ENCODE measurements around the gene IGF2BP1.
"Not testable (repeated sequence)": the region's sequence is repeated elsewhere in the genome, so short reads cannot be mapped to it uniquely, and the experiment has no call there.

IGF2BP1 gene

GRCh38 chr17:49021095-49021767 lies 24.0 kb downstream of the IGF2BP1 start:
- DNase-seq = no peak

GRCh38 chr17:49021768-49022103 lies 24.6 kb downstream of the IGF2BP1 start:
- DNase-seq = no peak

DNA sequence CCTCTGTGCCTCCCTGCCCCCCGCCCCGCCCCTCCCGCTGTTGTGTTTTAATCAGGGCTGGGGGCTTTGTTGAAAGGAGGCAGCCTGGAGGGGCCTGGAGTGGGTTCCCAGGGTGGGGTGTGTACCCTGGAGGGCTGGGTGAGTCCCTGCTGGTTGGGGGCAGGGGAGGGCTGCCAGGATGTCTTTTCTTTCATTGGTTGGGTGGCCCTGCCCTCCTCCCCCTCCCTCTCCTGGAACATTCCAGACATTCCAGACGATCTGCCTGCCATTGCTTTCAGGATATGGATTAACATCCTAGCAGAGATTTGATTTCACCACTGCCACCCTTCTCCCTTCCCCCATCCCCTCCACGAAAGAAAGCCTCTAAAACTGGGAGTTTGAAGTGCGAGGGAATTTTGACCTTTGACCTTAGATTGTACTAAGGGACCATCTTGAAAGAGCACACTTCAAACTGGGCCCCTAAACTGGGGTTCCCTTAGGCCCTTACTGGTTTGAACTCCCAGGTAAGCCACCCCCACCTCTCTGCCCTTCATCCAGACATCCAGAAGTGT lies 25.3 kb downstream of the IGF2BP1 start:
- no peak for DNase-seq

- no peak for DNase-seq
Observed at GRCh38 chr17:49024523-49024922, 27.3 kb downstream of the IGF2BP1 start.

- not testable (repeated sequence) for DNase-seq
Observed at GRCh38 chr17:49026447-49026846, 29.3 kb downstream of the IGF2BP1 start.

DNA sequence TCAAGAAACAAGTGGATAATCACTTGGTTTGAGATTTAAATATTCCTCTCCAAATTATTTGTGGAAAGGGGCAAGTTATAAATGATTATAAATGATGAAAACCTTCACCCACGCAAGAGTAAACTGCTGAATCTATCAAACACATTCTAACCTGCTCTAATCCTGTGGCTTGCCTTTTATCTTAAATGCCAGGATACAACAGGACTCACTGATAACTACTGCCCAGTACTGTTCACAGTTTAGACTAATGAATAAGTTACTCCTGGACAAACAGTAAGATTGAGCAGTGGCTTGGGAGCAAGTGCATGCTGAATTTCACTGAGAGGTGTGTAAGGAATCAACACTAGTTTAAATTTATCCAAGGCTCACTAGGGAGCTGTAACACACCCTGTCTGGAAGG lies 31.1 kb downstream of the IGF2BP1 start:
- no peak for DNase-seq

GRCh38 chr17:49029801-49030200 lies 32.6 kb downstream of the IGF2BP1 start:
- DNase-seq = no peak

- peak; percentile 55 for DNase-seq
Observed at GRCh38 chr17:49031965-49032928, 35.1 kb downstream of the IGF2BP1 start.

DNA sequence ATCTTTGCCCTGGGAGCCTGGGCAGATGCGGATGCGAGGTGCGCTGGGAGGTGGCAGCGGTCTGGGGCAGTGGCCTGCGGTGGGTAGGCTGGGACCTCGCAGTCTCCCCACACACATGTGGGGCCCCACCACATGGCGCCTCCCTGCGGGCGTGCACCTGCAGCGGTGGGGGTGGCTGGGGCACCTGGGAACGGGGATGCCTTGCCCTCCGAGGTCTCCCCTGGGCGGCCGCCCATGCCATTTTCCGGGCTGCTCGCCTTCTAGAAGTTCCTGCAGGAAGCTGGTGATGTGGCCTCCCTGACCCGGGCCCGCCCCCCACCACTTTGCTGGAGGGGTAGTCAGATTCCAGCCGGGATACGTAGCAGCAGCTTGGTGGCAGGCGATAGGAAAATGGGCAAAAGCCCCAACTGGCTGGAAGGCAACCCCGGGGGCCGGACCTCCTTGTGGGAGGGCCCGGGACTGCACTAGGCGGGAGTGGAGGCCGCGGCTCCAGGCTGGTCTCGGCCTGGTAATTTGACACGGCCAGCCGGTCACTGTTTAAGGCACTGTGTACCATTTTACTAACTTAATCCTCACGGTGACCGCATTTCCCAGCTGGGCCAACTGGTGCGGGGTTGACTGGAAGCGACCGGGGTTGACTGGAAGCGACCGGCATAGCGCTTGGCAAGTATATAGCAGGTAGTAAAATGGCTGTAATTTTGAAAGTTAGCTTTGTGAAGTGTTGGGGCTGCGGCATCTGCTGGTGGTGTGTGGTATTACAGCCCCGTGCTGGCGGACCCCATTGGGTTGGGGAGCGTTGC lies 38.5 kb downstream of the IGF2BP1 start:
- peak; percentile 15 for DNase-seq

DNA sequence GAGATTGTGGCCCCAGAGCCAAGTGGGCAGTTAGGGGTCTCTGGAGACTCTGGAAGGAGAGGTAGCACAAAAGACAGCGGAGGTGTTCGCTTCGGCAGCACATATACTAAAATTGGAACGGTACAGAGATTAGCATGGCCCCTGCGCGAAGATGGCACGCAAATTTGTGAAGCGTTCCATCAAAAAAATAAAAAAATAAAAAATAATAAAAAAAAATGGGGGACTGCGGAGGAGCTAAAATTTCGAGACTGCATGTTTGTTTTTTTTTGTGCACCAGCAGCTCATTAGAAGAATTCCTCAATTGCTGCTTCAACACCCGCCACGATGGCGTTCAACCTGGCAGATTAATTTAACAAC lies 39.1 kb downstream of the IGF2BP1 start:
- DNase-seq = no peak

DNA sequence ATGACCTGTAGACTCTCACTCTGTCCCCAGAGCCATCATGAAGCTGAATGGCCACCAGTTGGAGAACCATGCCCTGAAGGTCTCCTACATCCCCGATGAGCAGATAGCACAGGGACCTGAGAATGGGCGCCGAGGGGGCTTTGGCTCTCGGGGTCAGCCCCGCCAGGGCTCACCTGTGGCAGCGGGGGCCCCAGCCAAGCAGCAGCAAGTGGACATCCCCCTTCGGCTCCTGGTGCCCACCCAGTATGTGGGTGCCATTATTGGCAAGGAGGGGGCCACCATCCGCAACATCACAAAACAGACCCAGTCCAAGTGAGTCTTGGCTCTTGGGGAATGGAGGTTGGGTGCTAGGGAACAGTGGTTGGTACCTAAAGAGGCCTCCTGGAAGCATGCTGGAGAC lies 41.0 kb downstream of the IGF2BP1 start:
- no peak for DNase-seq

DNA sequence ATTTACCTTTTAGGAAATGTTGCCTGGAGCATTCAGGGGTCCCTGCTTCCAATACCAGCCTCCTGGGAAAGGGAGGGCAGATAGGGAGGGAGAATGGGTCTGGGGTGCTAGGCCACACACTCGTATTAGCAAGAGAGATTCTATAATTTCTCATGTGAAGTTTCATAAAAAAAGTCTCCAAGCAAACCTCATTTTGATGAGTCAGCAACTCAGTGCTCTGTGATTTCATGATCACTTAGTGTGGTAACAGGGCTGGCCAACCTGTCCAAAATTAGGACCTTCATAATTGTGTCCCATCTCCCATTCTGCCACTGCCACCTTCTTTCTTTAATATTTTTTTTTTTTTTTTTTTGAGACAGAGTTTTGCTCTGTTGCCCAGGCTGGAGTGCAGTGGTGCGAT lies 41.4 kb downstream of the IGF2BP1 start:
- DNase-seq = no peak

DNA sequence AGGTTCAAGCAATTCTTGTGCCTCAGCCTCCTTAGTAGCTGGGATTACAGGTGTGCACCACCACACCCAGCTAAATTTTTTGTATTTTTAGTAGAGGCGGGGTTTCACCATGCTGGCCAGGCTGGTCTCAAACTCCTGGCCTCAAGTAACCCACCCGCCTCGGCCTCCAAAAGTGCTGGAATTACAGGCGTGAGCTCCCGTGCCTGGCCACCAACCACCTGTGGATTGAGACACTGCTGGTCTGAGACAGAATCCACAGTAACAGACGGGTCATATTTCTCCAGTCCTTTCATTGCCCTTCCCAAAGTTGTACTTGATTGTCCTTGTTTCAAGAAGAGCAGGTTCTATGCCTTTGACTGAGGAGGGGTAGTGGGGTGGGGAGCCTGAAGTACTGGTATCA lies 42.3 kb downstream of the IGF2BP1 start:
- DNase-seq = not testable (repeated sequence)

DNA sequence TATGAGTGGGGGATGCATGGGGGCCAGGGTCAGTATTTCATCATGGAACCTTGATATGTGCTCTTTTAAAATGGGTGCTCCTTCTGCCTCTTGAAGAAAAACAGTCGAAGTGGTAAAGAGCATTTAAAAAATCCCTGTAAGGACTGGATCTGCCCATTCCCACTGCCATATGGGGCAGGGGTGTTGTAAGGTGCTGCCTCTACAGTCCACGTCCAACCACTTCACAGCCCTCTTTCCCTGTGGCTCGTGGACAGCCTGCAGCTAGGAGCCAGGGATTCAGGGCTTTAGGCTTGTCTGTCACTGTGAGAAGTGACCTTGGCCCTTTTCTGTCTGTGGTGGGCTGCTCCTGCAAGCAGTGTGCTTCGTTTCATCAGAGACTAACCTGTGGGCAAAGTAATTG lies 44.3 kb downstream of the IGF2BP1 start:
- no peak for DNase-seq

GRCh38 chr17:49045376-49045775 lies 48.2 kb downstream of the IGF2BP1 start:
- no peak for DNase-seq

GRCh38 chr17:49046912-49047311 lies 49.7 kb downstream of the IGF2BP1 start:
- DNase-seq = no peak

DNA sequence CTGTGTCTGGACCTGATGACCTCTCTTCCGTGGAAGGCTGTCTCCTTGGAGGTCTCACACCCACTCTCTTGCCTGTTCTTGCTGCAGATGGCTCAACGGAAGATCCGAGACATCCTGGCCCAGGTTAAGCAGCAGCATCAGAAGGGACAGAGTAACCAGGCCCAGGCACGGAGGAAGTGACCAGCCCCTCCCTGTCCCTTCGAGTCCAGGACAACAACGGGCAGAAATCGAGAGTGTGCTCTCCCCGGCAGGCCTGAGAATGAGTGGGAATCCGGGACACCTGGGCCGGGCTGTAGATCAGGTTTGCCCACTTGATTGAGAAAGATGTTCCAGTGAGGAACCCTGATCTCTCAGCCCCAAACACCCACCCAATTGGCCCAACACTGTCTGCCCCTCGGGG lies 52.1 kb downstream of the IGF2BP1 start:
- DNase-seq = no peak

- DNase-seq = no peak
Observed at GRCh38 chr17:49050611-49051010, 53.4 kb downstream of the IGF2BP1 start.

DNA sequence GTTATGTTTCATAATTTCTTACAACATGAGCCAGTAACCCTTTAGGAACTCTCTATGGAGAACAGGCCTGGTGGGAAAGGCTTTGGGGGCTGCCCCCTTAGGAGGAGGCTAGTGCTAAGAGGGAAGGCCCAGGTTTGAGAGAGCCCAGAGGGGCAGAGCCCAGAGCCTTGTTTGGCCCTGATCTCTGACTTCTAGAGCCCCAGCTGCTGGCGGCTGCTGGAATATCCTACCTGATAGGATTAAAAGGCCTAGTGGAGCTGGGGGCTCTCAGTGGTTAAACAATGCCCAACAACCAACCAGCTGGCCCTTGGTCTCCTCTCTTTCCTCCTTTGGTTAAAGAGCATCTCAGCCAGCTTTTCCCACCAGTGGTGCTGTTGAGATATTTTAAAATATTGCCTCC lies 54.1 kb downstream of the IGF2BP1 start:
- DNase-seq = no peak

- DNase-seq = no peak
Observed at GRCh38 chr17:49053171-49053829, 56.1 kb downstream of the IGF2BP1 start.

DNA sequence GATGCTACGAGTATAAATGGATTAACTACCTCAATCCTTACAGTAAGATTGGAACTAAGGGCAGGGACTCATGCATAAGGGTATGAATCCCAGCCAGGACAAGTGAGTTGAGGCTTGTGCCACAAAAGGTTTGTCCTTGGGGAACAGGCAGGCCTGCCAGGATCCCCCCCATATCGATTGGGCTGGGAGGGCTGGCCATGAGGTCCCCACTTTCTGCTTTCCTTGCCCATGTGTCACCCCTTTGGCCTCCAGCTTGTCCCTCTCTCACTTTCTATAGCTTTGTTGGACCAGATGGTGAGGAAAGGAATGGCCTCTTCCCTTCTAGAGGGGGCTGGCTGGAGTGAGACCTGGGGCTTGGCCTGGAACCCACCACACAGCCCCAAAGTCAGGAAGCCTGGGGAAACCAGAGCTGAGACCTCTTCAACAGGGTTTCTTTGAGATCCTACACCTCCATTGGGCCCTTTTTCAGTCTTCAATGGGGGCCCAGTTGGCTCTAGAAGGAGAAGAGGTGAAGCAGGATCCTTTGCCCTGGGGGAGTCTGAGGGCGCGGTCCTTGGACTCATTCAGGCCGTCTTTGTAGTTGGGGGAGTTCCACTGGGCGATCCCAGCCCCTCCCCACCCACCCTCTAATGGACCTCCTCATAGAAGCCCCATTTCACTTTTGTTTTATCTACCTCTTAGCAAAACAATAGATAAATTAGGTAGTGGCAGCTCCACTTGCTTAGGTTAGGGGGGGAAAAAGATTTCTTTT lies 57.3 kb downstream of the IGF2BP1 start:
- no peak for DNase-seq
